KMS-11 (cell line): ENCODE results near the gene AKT3.
"Not testable (repeated sequence)": the region's sequence is repeated elsewhere in the genome, so short reads cannot be mapped to it uniquely, and the experiment has no call there.

Source experiments
- H2AFZ ChIP-seq: fragments of 200-600 bp; sonication (generic); 2 replicates; pipeline ENCODE4 v1.6.1; 2016; ENCODE audit warnings: antibody characterized with exemption, mixed run types, low read depth
- H3K27ac ChIP-seq: fragments of 200-600 bp; sonication (generic); 2 replicates; pipeline ENCODE4 v1.6.1; 2016; ENCODE audit warnings: mild to moderate bottlenecking, mixed run types
- H3K27me3 ChIP-seq: fragments of 200-600 bp; sonication (generic); 2 replicates; pipeline ENCODE4 v1.6.1; 2017; ENCODE audit warnings: mild to moderate bottlenecking, low read depth, mixed run types, moderate library complexity; ENCODE audit not compliant: insufficient read depth
- H3K36me3 ChIP-seq: fragments of 200-600 bp; sonication (generic); 2 replicates; pipeline ENCODE4 v1.6.1; 2017; ENCODE audit warnings: mild to moderate bottlenecking, mixed run types; ENCODE audit not compliant: insufficient read depth
- H3K4me1 ChIP-seq: fragments of 200-600 bp; sonication (generic); 2 replicates; pipeline ENCODE4 v1.6.1; 2016; ENCODE audit warnings: mild to moderate bottlenecking, low read depth, mixed run types; ENCODE audit not compliant: poor library complexity, severe bottlenecking
- H3K4me2 ChIP-seq: fragments of 200-600 bp; sonication (generic); 2 replicates; pipeline ENCODE4 v1.7.0; 2016; ENCODE audit warnings: mild to moderate bottlenecking, mixed run types
- H3K4me3 ChIP-seq: fragments of 200-600 bp; sonication (generic); IDR thresholded peaks from 2 replicates; pipeline ENCODE4 v1.6.1; 2017; ENCODE audit warnings: low read depth, low read length, mixed read lengths; ENCODE audit not compliant: insufficient read depth
- H3K79me2 ChIP-seq: fragments of 200-600 bp; sonication (generic); 2 replicates; pipeline ENCODE4 v1.6.1; 2016; ENCODE audit warnings: low read depth, mixed run types; ENCODE audit not compliant: insufficient read depth
- H3K9ac ChIP-seq: fragments of 200-600 bp; sonication (generic); 2 replicates; pipeline ENCODE4 v1.6.1; 2016; ENCODE audit warnings: mild to moderate bottlenecking, mixed run types
- H4K20me1 ChIP-seq: fragments of 200-600 bp; sonication (generic); 2 replicates; pipeline ENCODE4 v1.6.1; 2016; ENCODE audit warnings: mild to moderate bottlenecking, mixed run types; ENCODE audit not compliant: insufficient read depth
- CTCF ChIP-seq: fragments of 200-600 bp; sonication (generic); conservative IDR thresholded peaks from 2 replicates; pipeline ENCODE4 v1.6.1; 2017; ENCODE audit warnings: low read depth, mild to moderate bottlenecking, antibody characterized with exemption, low read length, moderate library complexity, mixed read lengths

AKT3 gene

GRCh38 chr1:243657793-243658192 is 192.2 kb downstream of the AKT3 start:
- Histone ChIP-seq H3K4me1 (peaks cover 6% of the 10 kb centered on the region), H4K20me1 (no peaks in the 10 kb centered on the region), H3K9ac (no peak overlapping the region), H3K27ac (no peak overlapping the region), H3K27me3 (no peaks in the 10 kb centered on the region), H3K4me3 (no peak overlapping the region), H3K79me2 (no peaks in the 10 kb centered on the region), H3K36me3 (no peaks in the 10 kb centered on the region), H2AFZ (no peak overlapping the region), H3K4me2 (no peak overlapping the region)
- TF ChIP-seq CTCF: no peak

- not testable (repeated sequence) for H3K36me3 ChIP-seq, H3K4me3 ChIP-seq, H2AFZ ChIP-seq, H3K27me3 ChIP-seq, H3K79me2 ChIP-seq, H3K9ac ChIP-seq, H4K20me1 ChIP-seq, H3K4me2 ChIP-seq, H3K27ac ChIP-seq, H3K4me1 ChIP-seq
Observed at GRCh38 chr1:243649530-243649929, 200.5 kb downstream of the AKT3 start.

- Histone ChIP-seq H3K36me3 (no peaks in the 10 kb centered on the region), H4K20me1 (no peaks in the 10 kb centered on the region), H3K27me3 (no peaks in the 10 kb centered on the region), H3K4me2 (no peak overlapping the region), H3K4me3 (no peak overlapping the region), H3K27ac (no peak overlapping the region), H3K4me1 (no peaks in the 10 kb centered on the region), H3K79me2 (no peaks in the 10 kb centered on the region), H2AFZ (no peak overlapping the region), H3K9ac (no peak overlapping the region)
- no peak for TF ChIP-seq CTCF
Observed at GRCh38 chr1:243646841-243647240, 203.2 kb downstream of the AKT3 start.

- no peak overlapping the region for H2AFZ ChIP-seq
- H3K79me2 ChIP-seq: no peaks in the 10 kb centered on the region
- H3K27ac ChIP-seq: no peak overlapping the region
- no peak overlapping the region for H3K9ac ChIP-seq
- TF ChIP-seq CTCF: no peak
- no peaks in the 10 kb centered on the region for H4K20me1 ChIP-seq
- no peaks in the 10 kb centered on the region for H3K36me3 ChIP-seq
- no peak overlapping the region for H3K4me2 ChIP-seq
- no peaks in the 10 kb centered on the region for H3K27me3 ChIP-seq
- no peaks in the 10 kb centered on the region for H3K4me1 ChIP-seq
- H3K4me3 ChIP-seq: no peak overlapping the region
Observed at GRCh38 chr1:243645281-243645680, 204.8 kb downstream of the AKT3 start.

- no peak for TF ChIP-seq CTCF
- Histone ChIP-seq H3K36me3 (no peaks in the 10 kb centered on the region), H3K27me3 (no peaks in the 10 kb centered on the region), H3K9ac (no peak overlapping the region), H3K4me1 (peaks cover 21% of the 10 kb centered on the region), H2AFZ (no peak overlapping the region), H3K27ac (no peak overlapping the region), H3K79me2 (no peaks in the 10 kb centered on the region), H3K4me2 (no peak overlapping the region), H3K4me3 (no peak overlapping the region), H4K20me1 (no peaks in the 10 kb centered on the region)
Observed at GRCh38 chr1:243642936-243643335, 207.1 kb downstream of the AKT3 start.
